Stimulated activated CD4-positive, alpha-beta T cell treated with anti-CD3 and anti-CD28 coated beads, TNF-alpha, amount 100 ng/mL, for 4 hours (primary cell): ENCODE results near the gene CXCR4.
"Not testable (repeated sequence)": the region's sequence is repeated elsewhere in the genome, so short reads cannot be mapped to it uniquely, and the experiment has no call there.

ENCODE experiments used
- DNase-seq, 3 experiments: peaks; one replicate each; pipeline ENCODE4 v3.0.0-alpha.2; 2020; ENCODE audit warnings: low read depth in 3 of 3

CXCR4 gene

DNA sequence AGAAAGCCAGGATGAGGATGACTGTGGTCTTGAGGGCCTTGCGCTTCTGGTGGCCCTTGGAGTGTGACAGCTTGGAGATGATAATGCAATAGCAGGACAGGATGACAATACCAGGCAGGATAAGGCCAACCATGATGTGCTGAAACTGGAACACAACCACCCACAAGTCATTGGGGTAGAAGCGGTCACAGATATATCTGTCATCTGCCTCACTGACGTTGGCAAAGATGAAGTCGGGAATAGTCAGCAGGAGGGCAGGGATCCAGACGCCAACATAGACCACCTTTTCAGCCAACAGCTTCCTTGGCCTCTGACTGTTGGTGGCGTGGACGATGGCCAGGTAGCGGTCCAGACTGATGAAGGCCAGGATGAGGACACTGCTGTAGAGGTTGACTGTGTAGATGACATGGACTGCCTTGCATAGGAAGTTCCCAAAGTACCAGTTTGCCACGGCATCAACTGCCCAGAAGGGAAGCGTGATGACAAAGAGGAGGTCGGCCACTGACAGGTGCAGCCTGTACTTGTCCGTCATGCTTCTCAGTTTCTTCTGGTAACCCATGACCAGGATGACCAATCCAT, 2.7 kb downstream of the CXCR4 start:
- DNase-seq: no peak

- no peak for DNase-seq
These were observed 3.6 kb downstream of the CXCR4 start for GRCh38 chr2:136114382-136114781.

GRCh38 chr2:136113209-136113971, 4.6 kb downstream of the CXCR4 start:
- DNase-seq: no peak

- DNase-seq: no peak
These were observed 5.4 kb downstream of the CXCR4 start for GRCh38 chr2:136112317-136113208.

- DNase-seq: no peak
These were observed 6.2 kb downstream of the CXCR4 start for GRCh38 chr2:136111711-136112110.

DNA sequence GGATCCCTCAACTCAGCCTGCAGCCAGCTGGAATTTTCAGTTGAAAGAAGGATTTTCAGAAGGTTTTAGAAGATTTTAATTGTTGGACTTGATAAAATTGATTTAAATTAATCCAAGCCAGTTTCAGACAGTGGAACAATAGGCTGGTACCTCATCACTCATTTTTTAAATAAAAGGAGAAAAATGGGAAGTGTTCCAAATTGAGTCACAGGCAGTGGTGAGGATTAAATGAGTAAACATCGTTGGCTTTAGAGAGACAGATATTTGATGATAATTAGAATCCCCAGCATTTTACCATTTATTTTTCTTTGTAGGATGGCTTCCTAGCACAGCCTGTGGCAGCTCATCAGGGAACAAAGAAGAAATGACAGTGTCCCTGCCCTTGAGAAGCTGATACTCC, 7.4 kb downstream of the CXCR4 start:
- no peak for DNase-seq

DNA sequence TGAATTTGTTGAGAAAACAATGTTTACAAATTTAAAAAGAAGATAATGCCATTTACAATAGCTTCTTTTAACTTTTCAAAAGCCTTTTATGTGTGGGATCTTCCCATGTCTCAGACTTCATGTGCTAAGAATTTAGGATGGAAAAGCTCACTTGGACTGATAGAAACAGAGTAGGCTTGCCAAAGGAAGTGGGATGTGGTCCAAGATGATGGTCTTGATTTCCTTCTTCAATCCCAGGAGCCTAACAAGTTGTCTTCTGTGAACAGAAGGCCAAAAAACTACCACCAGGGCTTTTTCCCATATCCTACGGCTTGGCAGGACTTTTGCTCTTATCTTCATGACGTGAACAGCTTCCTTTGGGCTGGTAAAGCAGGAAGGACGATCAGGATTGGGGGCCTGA, 9.5 kb downstream of the CXCR4 start:
- no peak for DNase-seq

GRCh38 chr2:136107051-136108033, 10.6 kb downstream of the CXCR4 start:
- no peak for DNase-seq

GRCh38 chr2:136106505-136106904, 11.4 kb downstream of the CXCR4 start:
- DNase-seq: no peak

DNA sequence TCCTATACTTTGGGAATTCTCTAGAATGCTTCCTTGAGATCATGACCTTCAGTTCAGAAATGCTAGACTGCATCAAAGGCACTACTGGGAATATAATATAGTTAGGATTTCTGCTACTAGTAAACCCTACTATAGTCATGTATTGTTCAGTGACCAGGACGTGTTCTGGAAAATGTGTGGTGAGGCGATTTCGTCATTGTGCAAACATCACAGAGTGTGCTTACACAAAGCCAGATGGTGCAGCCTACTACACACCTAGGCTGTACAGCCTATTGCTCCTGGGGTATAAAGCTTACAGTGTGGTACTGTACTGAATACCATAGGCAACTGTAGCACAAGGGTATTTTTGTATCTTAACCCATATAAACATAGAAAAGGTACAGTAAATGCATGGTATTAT, 13.0 kb downstream of the CXCR4 start:
- DNase-seq: no peak

- DNase-seq: no peak
These were observed 16.9 kb downstream of the CXCR4 start for GRCh38 chr2:136101042-136101441.

- DNase-seq: no peak
These were observed 19.5 kb downstream of the CXCR4 start for GRCh38 chr2:136098441-136098840.

DNA sequence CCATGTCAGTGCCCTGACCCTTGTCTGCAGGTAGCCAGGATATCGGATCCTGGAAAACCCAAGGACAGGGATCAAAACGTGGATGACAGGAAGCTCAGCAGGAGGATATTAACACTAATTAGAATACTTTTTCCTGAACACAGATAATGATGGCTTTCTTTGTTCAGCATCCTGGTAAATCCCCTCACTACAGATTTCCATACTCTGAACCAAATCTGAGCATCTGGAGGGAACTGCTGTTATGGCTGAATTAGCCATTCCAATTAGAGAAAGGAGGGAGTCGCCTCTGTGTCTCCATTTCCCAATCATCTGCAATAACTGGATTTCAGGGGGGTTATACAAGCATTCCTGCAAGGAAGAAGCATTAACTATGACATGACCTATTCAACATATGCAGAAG, 24.4 kb downstream of the CXCR4 start:
- DNase-seq: no peak

- no peak for DNase-seq
These were observed 26.1 kb downstream of the CXCR4 start for GRCh38 chr2:136091899-136092298.

- DNase-seq: not testable (repeated sequence)
These were observed 30.0 kb downstream of the CXCR4 start for GRCh38 chr2:136087901-136088460.

- no peak for DNase-seq
These were observed 31.5 kb downstream of the CXCR4 start for GRCh38 chr2:136086253-136087016.

GRCh38 chr2:136085453-136086209, 32.3 kb downstream of the CXCR4 start:
- DNase-seq: no peak

DNA sequence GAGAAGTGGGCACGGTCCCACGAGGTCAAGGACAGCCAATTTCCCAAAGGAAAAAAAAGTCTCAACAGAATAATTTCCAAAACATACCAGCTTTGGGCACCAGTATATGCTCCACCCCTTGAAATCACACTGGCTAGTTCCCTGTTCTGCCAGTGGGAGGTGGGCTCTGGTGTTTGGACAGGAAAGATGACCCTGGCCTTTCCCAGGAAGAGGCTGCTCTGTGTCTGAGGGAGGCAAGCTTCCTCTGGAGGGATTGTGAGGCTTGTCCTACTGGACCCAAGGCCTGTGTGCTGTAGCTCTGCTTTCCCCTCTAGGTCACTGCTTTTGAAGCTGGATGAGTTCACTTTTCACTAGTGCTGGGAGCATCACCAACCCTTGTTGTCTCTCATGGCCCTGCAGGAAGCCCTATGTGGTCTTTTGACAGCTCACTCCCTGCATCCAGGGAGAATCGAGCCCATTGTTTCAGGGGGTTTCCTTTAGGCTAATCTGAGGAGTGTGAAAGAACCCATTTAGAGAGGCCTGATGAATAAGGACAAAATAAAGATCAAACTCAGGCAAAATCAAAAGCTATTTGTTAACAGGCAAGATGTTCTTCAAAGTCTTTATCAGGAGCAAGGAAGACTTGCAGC, 36.3 kb downstream of the CXCR4 start:
- DNase-seq: no peak

DNA sequence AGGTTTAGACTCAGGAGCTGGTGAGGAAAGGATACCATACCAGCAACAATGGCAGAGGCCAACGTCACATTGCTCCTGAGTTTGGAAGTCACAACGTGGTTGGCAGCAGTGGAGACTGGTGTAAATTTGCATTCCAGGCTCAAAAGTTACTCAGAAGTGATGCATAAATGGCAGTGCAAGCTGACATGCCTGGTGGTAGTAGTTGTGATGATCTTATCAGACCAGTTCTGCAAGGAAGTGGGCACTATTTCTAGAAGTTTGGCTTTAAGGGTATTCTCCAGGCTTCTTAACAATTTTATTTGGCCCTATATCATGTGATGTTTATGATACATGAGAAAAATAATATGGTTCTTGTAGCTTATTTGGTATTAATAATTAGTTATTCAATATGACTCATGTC, 37.8 kb downstream of the CXCR4 start:
- no peak for DNase-seq
